Measurements from ENCODE around the gene CPSF6. TPM values are rescaled to one million over a fixed set of nuclear protein-coding genes. Genes with fewer than 3 reads are reported as not detected.

The CPSF6 gene
- total and polyA plus RNA-seq, 2 of the 8 experiments (the other 6 are each of a cell fraction or from before 2014, with no cell fraction given) = 92.7 to 167 TPM

- FAIRE-seq = no peak
- DNase-seq (ENCODE audit: low read depth in 1 of 2, low spot score in 2 of 2) = no peak
- Histone ChIP-seq H3K14ac (ENCODE audit: insufficient read length) (no peak overlapping the region), H3K9me3 (ENCODE audit: insufficient read depth in 2 of 2, low read depth in 1 of 2, low read length in 1 of 2) (no peaks in the 10 kb centered on the region), H3K27ac (ENCODE audit: low read depth, low read length) (no peak overlapping the region), H3K4me3 (ENCODE audit: extremely low read depth in 1 of 4, insufficient read depth in 2 of 4, low read depth in 3 of 4, low read length in 4 of 4) (no peak overlapping the region), H2BK20ac (ENCODE audit: low read length) (no peak overlapping the region), H2BK5ac (ENCODE audit: low read depth, low read length) (no peak overlapping the region), H2AK5ac (ENCODE audit: low read depth, low read length) (no peak overlapping the region), H2BK15ac (ENCODE audit: low read length) (no peak overlapping the region), H3K79me1 (ENCODE audit: low read depth, low read length) (no peaks in the 10 kb centered on the region), H4K8ac (ENCODE audit: extremely low read depth, insufficient read depth, low read length) (no peak overlapping the region), H3K56ac (replicated peaks; ENCODE audit: insufficient read length, low read depth, low read length) (no peak overlapping the region), H3K4me1 (replicated peaks in 1 of 4; ENCODE audit: control insufficient read depth in 3 of 4, insufficient read depth in 4 of 4, low read length in 3 of 4) (no peaks in the 10 kb centered on the region), H3K9ac (replicated peaks in 1 of 4; ENCODE audit: extremely low read depth in 1 of 4, low read depth in 3 of 4, low read length in 3 of 4) (no peak overlapping the region), H4K20me1 (replicated peaks in 1 of 2; ENCODE audit: control insufficient read depth in 1 of 2, insufficient read depth in 2 of 2, low read length in 2 of 2) (peaks cover 0 to 3% of the 10 kb centered on the region in 2 experiments), H2BK12ac (ENCODE audit: low read depth, low read length) (no peak overlapping the region), H3K23me2 (ENCODE audit: low read depth, low read length) (no peaks in the 10 kb centered on the region), H3K4me2 (ENCODE audit: insufficient read depth in 1 of 2, low read depth in 2 of 2, low read length in 2 of 2) (no peak overlapping the region), H2BK120ac (replicated peaks; ENCODE audit: low read depth, low read length) (no peak overlapping the region), H3K36me3 (ENCODE audit: control insufficient read depth in 2 of 4, insufficient read depth in 4 of 4, low read length in 3 of 4) (peaks cover 0 to 54% (median 9%) of the 10 kb centered on the region in 4 experiments; a peak in 5 of 8 replicates), H3K23ac (ENCODE audit: insufficient read length) (no peak overlapping the region), H4K5ac (ENCODE audit: insufficient read length, low read depth, low read length) (no peak overlapping the region), H4K91ac (replicated peaks; ENCODE audit: insufficient read length, low read length) (no peak overlapping the region), H2AFZ (ENCODE audit: low read length) (no peak overlapping the region), H3K27me3 (replicated peaks in 1 of 4; ENCODE audit: control insufficient read depth in 3 of 4, extremely low read depth in 1 of 4, insufficient read depth in 3 of 4, low read length in 3 of 4) (no peaks in the 10 kb centered on the region), H3K79me2 (ENCODE audit: control insufficient read depth in 1 of 2, insufficient read depth in 2 of 2, low read length in 2 of 2) (0 out of 4 replicates have a peak, but pooled peaks cover 0 to 4% of the 10 kb centered on the region in 2 experiments), H3K18ac (ENCODE audit: extremely low read depth, low read length) (no peak overlapping the region), H3K4ac (replicated peaks; ENCODE audit: insufficient read length, low read depth, low read length) (no peak overlapping the region)
- TF ChIP-seq ZNF274 (IDR thresholded peaks at IDR 0.05; ENCODE audit: borderline replicate concordance, extremely low read depth, low read length) (no peak), TBP (IDR thresholded peaks at IDR 0.05; ENCODE audit: low read depth, low read length) (no peak), KDM5A (IDR thresholded peaks at IDR 0.05; ENCODE audit: low read length) (no peak), POLR2AphosphoS5 (IDR thresholded peaks at IDR 0.05; ENCODE audit: low read depth, low read length) (no peak), POLR2A (IDR thresholded peaks at IDR 0.05; ENCODE audit: control extremely low read depth in 1 of 2, low read depth in 2 of 2, low read length in 2 of 2) (no peak), HDAC6 (IDR thresholded peaks at IDR 0.05; ENCODE audit: low read depth, low read length) (no peak), KDM1A (IDR thresholded peaks at IDR 0.05; ENCODE audit: borderline replicate concordance, low read length) (no peak), RFX5 (IDR thresholded peaks at IDR 0.05; ENCODE audit: borderline replicate concordance, low read depth, low read length) (no peak), RXRA (IDR thresholded peaks at IDR 0.05; ENCODE audit: insufficient read depth, low read depth, low read length) (no peak), JUN (IDR thresholded peaks at IDR 0.05; ENCODE audit: low read depth, low read length) (no peak)
- WGBS, 2 experiments (ENCODE audit: extremely low coverage in 1 of 2, insufficient coverage in 1 of 2, insufficient read length in 1 of 2, insufficient replicate concordance in 2 of 2, low coverage in 1 of 2, low lambda C conversion rate in 2 of 2, missing lambda C conversion rate in 1 of 2) = 87% methylated on average over 2 of the region's 2 CpGs; no CpG with 5 or more reads in 1 of the 2 experiments
- ChIA-PET CTCF (ENCODE audit: partially characterized antibody) (interaction anchor here (0.6 to 2.0 kb wide), 6 partner anchors 16 to 505 kb away, joined by 3 to 7 read pairs (median 4); no protein-coding TSS in a partner anchor), POLR2A (ENCODE audit: partially characterized antibody) (interaction anchor here (0.9 to 2.2 kb wide), 3 partner anchors 7 to 30 kb away, joined by 4 to 6 read pairs (median 5); partner anchors contain the start of gene CPSF6)
These were observed 30.4 kb downstream of the CPSF6 start for GRCh38 chr12:69269736-69270135.
